A673 (cell line): ENCODE data around the gene KLF3.

Experiments used
- EZH2 ChIP-seq: fragments of 200-600 bp; sonication (generic); IDR thresholded peaks from 2 replicates; pipeline ENCODE4 v1.6.1; 2017; ENCODE audit warnings: borderline replicate concordance, low read depth, mild to moderate bottlenecking, mixed read lengths, antibody characterized with exemption, low read length; ENCODE audit not compliant: poor library complexity, severe bottlenecking
- TF ChIP-seq, protein P1 (sequence below): fragments of 300-800, 200-600 bp; sonication (generic); conservative IDR thresholded peaks from 2 replicates; pipeline ENCODE4 v1.5.1; 2017; ENCODE audit warnings: low read depth, mild to moderate bottlenecking, antibody characterized with exemption, low read length, moderate library complexity, mixed read lengths

- TF ChIP-seq, protein P1, sequence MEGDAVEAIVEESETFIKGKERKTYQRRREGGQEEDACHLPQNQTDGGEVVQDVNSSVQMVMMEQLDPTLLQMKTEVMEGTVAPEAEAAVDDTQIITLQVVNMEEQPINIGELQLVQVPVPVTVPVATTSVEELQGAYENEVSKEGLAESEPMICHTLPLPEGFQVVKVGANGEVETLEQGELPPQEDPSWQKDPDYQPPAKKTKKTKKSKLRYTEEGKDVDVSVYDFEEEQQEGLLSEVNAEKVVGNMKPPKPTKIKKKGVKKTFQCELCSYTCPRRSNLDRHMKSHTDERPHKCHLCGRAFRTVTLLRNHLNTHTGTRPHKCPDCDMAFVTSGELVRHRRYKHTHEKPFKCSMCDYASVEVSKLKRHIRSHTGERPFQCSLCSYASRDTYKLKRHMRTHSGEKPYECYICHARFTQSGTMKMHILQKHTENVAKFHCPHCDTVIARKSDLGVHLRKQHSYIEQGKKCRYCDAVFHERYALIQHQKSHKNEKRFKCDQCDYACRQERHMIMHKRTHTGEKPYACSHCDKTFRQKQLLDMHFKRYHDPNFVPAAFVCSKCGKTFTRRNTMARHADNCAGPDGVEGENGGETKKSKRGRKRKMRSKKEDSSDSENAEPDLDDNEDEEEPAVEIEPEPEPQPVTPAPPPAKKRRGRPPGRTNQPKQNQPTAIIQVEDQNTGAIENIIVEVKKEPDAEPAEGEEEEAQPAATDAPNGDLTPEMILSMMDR: no peak
- TF ChIP-seq EZH2: no peak
Measured at GRCh38 chr4:38676986-38677385, 13.0 kb downstream of the KLF3 start.
